Erythroblast (primary cell): ENCODE results near the gene PHLDA2.

Experiments
- GATA1 ChIP-seq: IDR thresholded peaks from 2 replicates; pipeline ENCODE4 v1.6.1; 2011; ENCODE audit warnings: low read depth, mild to moderate bottlenecking, control low read depth, low read length, moderate library complexity
- POLR2A ChIP-seq: IDR thresholded peaks from 2 replicates; pipeline ENCODE4 v1.6.1; 2011; ENCODE audit warnings: mild to moderate bottlenecking, low read length

DNA sequence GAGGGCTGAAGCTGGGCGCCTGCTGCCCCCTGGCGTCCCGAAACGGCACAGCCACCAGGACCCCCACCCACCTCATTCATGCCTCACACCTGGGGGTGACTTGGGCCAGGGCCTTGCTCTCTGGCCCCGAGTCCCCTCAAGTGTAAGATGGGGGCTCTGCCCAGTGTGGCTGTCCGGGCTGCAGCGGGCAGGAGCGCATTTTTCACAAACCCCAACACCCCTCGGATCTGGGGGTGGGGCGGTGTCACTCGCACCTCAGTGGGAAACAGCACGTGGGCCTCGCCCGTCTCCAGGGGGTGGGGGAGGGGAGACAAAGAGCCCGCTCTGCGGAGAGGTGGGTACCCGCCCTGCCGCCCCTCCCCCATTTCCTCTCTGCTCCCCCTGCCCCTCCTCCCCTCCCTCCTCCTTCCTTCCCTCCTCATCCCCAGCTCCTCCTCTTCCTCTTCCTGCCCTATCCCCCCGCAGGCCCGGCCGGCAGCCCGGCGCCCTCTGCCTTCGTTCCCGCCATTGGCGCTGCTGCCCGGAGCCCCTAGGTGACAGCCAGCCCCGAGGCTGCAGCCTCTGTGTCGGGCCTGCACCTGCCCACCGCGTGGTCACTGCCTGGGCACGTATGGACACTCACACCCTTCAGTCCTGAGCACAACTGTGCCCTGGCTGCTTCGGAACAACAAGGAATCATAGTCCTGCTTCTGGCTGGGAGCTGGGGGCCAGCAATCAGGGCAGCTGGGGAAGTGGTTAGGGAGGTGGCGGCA lies 36.8 kb downstream of the PHLDA2 start:
- TF ChIP-seq POLR2A (no peak), GATA1 (no peak)
